IMR-90 (cell line): ENCODE data around the gene TRIM33.

Experiments used
- BHLHE40 ChIP-seq: fragments of 150-350 bp; IDR thresholded peaks from 2 replicates; pipeline ENCODE4 v1.6.1; 2016; ENCODE audit warnings: mild to moderate bottlenecking, low read depth, low read length
- CEBPB ChIP-seq: IDR thresholded peaks from 2 replicates; pipeline ENCODE4 v1.6.1; 2012; ENCODE audit warnings: low read depth, low read length, improper control_type of control experiment
- CHD1 ChIP-seq: IDR thresholded peaks from 2 replicates; pipeline ENCODE4 v1.6.1; 2012; ENCODE audit warnings: low read depth, low read length, improper control_type of control experiment
- FOS ChIP-seq: fragments of 150-350 bp; IDR thresholded peaks from 2 replicates; pipeline ENCODE4 v1.6.1; 2016; ENCODE audit warnings: low read depth, low read length
- MAFK ChIP-seq: IDR thresholded peaks from 2 replicates; pipeline ENCODE4 v1.6.1; 2012; ENCODE audit warnings: low read depth, low read length, improper control_type of control experiment
- MAZ ChIP-seq: IDR thresholded peaks from 2 replicates; pipeline ENCODE4 v1.6.1; 2012; ENCODE audit warnings: low read depth, mild to moderate bottlenecking, low read length, improper control_type of control experiment, moderate library complexity, borderline replicate concordance
- NFE2L2 ChIP-seq: fragments of 150-350 bp; IDR thresholded peaks from 2 replicates; pipeline ENCODE4 v1.6.1; 2016; ENCODE audit warnings: low read depth, mild to moderate bottlenecking, low read length
- POLR2A ChIP-seq: IDR thresholded peaks from 2 replicates; pipeline ENCODE4 v1.6.1; 2012; ENCODE audit warnings: mild to moderate bottlenecking, low read depth, low read length
- RAD21 ChIP-seq: IDR thresholded peaks from 2 replicates; pipeline ENCODE4 v1.6.1; 2012; ENCODE audit warnings: low read length, improper control_type of control experiment
- RCOR1 ChIP-seq: IDR thresholded peaks from 2 replicates; pipeline ENCODE4 v1.6.1; 2012; ENCODE audit warnings: mild to moderate bottlenecking, low read length, improper control_type of control experiment; ENCODE audit not compliant: insufficient replicate concordance
- RFX5 ChIP-seq: IDR thresholded peaks from 2 replicates; pipeline ENCODE4 v1.8.0; 2012; ENCODE audit warnings: low read depth, mild to moderate bottlenecking, low read length, moderate library complexity
- SMC3 ChIP-seq: fragments of 150-350 bp; IDR thresholded peaks from 2 replicates; pipeline ENCODE4 v1.6.1; 2016; ENCODE audit warnings: low read depth, mild to moderate bottlenecking, antibody characterized with exemption, low read length, moderate library complexity
- TF ChIP-seq, protein P1 (sequence below): conservative IDR thresholded peaks from 2 replicates; pipeline ENCODE4 v1.5.1; 2012; ENCODE audit warnings: mild to moderate bottlenecking, low read depth, low read length, improper control_type of control experiment
- TF ChIP-seq, protein P2 (sequence below): fragments of 150-350 bp; IDR thresholded peaks from 2 replicates; pipeline ENCODE4 v1.6.1; 2016; ENCODE audit warnings: low read depth, mild to moderate bottlenecking, low read length, moderate library complexity, borderline replicate concordance

DNA sequence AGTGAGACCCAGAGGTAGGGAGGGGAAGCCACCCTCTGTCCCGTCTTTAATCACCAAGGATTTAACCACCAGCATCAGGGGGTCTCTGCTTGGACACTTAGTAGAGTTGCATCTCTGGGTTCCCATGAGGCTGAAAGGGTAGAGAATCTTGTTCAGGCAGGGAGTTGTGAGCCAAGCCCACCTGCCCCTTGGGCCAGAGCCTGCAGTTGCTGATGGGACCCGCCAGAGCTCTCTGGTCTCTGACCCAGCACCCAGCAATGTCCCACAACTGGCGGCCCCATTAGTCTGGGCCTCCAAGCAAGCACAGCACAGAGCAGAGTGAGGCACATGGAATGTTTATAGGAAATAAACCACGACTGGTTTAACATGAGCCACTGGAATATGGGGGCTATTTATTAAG lies 166.3 kb downstream of the TRIM33 start:
- no peak for TF ChIP-seq POLR2A
- TF ChIP-seq, protein P1, sequence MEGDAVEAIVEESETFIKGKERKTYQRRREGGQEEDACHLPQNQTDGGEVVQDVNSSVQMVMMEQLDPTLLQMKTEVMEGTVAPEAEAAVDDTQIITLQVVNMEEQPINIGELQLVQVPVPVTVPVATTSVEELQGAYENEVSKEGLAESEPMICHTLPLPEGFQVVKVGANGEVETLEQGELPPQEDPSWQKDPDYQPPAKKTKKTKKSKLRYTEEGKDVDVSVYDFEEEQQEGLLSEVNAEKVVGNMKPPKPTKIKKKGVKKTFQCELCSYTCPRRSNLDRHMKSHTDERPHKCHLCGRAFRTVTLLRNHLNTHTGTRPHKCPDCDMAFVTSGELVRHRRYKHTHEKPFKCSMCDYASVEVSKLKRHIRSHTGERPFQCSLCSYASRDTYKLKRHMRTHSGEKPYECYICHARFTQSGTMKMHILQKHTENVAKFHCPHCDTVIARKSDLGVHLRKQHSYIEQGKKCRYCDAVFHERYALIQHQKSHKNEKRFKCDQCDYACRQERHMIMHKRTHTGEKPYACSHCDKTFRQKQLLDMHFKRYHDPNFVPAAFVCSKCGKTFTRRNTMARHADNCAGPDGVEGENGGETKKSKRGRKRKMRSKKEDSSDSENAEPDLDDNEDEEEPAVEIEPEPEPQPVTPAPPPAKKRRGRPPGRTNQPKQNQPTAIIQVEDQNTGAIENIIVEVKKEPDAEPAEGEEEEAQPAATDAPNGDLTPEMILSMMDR: 0 out of 2 replicates have a peak, but pooled peaks have one; percentile 7
- TF ChIP-seq BHLHE40: no peak
- TF ChIP-seq RCOR1: no peak
- TF ChIP-seq MAFK: no peak
- peak; percentile 67 for TF ChIP-seq FOS
- no peak for TF ChIP-seq NFE2L2
- TF ChIP-seq SMC3: no peak
- TF ChIP-seq RAD21: peak; percentile 12; the same call in 1 of the 2 replicates
- TF ChIP-seq, protein P2, sequence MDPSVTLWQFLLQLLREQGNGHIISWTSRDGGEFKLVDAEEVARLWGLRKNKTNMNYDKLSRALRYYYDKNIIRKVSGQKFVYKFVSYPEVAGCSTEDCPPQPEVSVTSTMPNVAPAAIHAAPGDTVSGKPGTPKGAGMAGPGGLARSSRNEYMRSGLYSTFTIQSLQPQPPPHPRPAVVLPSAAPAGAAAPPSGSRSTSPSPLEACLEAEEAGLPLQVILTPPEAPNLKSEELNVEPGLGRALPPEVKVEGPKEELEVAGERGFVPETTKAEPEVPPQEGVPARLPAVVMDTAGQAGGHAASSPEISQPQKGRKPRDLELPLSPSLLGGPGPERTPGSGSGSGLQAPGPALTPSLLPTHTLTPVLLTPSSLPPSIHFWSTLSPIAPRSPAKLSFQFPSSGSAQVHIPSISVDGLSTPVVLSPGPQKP: no peak
- TF ChIP-seq MAZ: peak; percentile 47; the same call in 1 of the 2 replicates
- no peak for TF ChIP-seq CEBPB
- no peak for TF ChIP-seq CHD1
- no peak for TF ChIP-seq RFX5
